Measurements from ENCODE around the gene KMT2B.

DNA sequence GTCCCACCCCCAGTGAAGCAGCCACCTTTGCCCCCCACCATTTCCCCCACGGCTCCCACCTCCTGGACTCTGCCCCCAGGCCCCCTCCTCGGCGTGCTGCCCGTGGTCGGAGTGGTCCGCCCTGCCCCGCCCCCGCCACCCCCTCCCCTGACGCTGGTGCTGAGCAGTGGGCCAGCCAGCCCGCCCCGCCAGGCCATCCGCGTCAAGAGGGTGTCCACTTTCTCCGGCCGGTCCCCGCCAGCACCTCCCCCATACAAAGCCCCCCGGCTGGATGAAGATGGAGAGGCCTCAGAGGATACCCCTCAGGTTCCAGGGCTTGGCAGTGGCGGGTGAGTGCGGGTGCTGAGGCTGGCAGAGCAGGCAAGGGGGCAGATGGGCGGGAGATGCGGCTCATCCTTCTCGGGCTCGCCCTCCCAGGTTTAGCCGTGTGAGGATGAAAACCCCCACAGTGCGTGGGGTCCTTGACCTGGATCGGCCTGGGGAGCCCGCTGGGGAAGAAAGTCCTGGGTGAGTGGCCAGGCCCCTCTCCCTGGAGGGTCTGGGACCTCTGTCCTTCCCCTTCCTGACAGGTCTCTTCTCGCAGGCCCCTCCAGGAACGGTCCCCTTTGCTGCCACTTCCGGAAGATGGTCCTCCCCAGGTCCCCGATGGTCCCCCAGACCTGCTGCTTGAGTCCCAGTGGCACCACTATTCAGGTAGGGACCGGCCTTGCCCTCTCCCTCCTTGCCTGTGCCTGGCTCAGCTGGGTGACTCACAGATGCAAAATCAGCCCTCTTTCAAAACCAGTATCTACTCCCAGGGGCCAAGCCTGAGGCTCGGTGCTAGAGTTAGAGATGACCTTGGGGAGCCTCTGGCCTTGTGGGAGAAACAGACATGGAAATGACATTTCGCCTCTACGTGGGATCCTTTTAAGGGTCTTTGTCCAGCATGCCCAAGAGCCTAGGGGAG, 15.7 kb downstream of the KMT2B start:
- no peak for TF ChIP-seq POLR2AphosphoS5 (IDR thresholded peaks at IDR 0.05; ENCODE audit: low read depth, low read length)
- TF ChIP-seq POLR2A (IDR thresholded peaks at IDR 0.05; ENCODE audit: low read depth, low read length): no peak
- TF ChIP-seq SPI1 (IDR thresholded peaks at IDR 0.05; ENCODE audit: low read depth, low read length): no peak
- TF ChIP-seq TAF1 (IDR thresholded peaks at IDR 0.05; ENCODE audit: low read depth, low read length): no peak

Measured in GM12891 (cell line).